ENCODE measurements around the gene WWOX.
"Not testable (repeated sequence)": the region's sequence is repeated elsewhere in the genome, so short reads cannot be mapped to it uniquely, and the experiment has no call there.

Gene WWOX

DNA sequence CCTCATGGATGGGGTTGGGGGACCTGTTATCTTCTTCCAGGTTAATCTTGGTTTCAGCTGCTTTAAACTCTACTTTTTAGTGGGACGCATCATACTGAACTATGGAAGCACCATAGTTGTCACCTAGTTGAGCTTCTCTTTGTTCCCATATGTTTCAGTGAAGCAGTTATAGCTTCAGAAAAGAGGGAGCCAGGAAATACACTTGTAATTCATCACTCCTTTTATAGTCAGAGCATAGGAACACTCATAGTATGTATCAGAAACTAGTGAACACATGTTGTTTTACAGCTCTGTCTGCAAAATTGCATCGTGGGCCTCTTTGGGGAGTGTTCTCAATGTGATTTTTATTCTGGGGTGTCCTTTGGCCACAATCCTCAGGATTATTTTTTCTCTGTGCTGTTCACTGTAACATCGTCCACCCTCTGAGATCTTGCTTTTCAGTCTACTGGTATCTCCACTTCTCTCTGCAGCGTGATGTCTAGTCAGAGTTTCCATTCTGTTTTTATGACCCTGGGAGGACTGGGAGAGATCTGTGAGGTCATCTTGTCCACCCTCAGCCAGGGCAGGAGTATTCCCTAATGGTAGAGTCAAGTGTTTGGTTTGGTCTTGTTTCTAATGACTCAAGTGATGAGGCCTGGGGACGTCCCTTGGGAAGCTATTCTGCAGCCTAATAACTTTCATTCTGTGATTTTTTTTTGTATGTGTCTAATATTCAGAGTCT, 585.4 kb downstream of the WWOX start:
- no peak for TF ChIP-seq ZNF274 (IDR thresholded peaks at IDR 0.05; ENCODE audit: low read depth, low read length)
- no peak overlapping the region for H3K4me3 ChIP-seq (ENCODE audit: low read length)

DNA sequence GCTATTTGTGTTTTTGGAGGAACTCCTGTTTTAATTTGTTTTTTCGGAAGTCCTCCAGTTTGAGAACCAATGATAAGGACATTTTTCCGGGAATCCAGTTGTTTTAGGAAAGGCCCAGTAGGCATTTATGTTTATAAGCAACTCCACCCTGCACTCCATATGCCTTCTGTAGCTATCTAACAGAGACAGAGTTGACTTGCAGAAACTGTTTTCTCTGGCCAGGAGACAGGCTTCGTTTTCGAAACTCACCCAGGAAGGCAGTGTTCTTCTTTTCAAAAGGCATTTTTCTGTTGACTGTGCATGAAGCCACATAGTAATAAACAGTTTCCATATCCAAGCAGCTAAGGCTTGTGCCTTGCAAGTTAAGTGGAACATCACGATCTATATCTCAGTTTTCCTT, 587.1 kb downstream of the WWOX start:
- H3K4me3 ChIP-seq (ENCODE audit: low read length): no peak overlapping the region
- no peak for TF ChIP-seq ZNF274 (IDR thresholded peaks at IDR 0.05; ENCODE audit: low read depth, low read length)

DNA sequence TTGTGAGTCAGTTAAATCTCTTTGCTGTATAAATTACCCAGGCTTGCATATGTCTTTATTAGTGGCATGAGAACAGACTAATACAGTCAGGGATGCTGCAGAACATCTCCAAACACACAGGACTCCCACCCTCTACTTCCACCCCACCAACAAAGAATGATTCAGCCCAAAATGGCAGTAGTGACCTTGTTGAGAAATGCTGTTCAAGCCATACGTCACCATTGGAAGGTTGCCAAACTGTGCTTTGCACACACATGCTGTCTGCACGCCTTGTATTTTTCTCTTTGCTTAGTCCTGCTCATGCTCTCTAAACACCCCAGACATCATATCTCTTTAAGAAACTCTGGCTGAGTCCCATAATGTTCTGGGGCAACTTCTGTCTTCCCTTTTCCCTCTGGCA, 589.6 kb downstream of the WWOX start:
- H3K4me3 ChIP-seq (ENCODE audit: low read length): no peak overlapping the region
- no peak for TF ChIP-seq ZNF274 (IDR thresholded peaks at IDR 0.05; ENCODE audit: low read depth, low read length)

GRCh38 chr16:78689536-78689935, 590.1 kb downstream of the WWOX start:
- no peak overlapping the region for H3K4me3 ChIP-seq (ENCODE audit: low read length)
- no peak for TF ChIP-seq ZNF274 (IDR thresholded peaks at IDR 0.05; ENCODE audit: low read depth, low read length)

DNA sequence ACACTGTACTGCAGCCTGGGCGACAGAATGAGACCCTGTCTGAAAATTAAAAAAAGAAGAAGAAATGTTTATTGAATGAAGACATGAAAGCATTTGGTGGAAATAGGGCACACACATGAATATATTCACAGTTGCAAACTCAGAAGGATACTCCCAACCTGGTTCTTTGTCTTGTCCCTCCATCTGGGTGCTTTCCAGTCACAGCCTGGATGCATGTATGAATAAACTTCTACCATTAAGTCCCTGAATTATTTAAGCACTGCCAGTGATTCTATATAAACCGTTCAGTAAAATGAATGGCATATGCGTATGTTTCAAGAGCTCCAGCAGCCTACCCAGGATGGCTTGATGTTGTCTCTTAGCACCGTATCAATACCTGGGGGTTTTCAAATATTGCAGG, 591.1 kb downstream of the WWOX start:
- no peak overlapping the region for H3K4me3 ChIP-seq (ENCODE audit: low read length)
- TF ChIP-seq ZNF274 (IDR thresholded peaks at IDR 0.05; ENCODE audit: low read depth, low read length): no peak

- not testable (repeated sequence) for H3K4me3 ChIP-seq (ENCODE audit: low read length)
Observed at GRCh38 chr16:78691746-78692145, 592.3 kb downstream of the WWOX start.

- H3K4me3 ChIP-seq (ENCODE audit: low read length): no peak overlapping the region
- TF ChIP-seq ZNF274 (IDR thresholded peaks at IDR 0.05; ENCODE audit: low read depth, low read length): no peak
Observed at GRCh38 chr16:78693496-78693895, 594.0 kb downstream of the WWOX start.

DNA sequence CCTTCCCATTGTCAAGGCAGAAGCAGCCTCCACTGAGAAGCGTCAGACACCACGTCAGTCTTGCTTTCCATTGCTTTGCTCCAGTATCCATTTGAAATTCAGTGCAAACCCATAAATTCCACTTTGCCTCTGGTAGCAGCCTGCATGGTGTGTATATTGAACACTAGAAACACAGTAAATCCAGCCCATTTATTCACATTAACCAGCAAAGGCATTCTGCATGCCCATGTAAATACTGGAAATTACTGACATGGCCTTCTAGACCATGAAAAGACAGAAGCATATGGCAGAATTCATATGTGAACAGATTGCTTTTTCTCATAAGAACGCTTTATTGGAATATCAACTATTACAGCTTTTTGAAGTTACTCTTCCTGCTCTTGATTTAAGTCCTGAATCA, 595.0 kb downstream of the WWOX start:
- TF ChIP-seq ZNF274 (IDR thresholded peaks at IDR 0.05; ENCODE audit: low read depth, low read length): no peak
- no peak overlapping the region for H3K4me3 ChIP-seq (ENCODE audit: low read length)

DNA sequence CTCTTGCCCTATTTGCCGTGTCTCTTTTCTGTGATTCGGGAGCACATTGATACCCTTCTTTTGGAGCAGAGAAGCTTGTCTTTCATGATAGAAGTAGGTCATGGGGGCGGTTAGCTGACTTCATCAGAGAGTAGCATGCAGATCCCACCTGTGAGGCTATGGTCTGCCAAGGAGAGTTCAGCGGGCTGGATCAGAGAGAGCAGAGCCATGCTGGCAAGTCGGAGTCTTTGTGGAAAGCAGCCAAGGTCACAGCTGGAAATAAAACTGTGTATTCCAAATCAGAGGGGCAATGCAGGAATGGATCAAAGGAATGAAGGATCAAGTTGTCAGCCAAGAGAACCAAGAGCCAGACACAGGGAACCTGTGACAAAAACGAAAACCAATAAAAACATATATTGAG, 595.9 kb downstream of the WWOX start:
- H3K4me3 ChIP-seq (ENCODE audit: low read length): no peak overlapping the region
- TF ChIP-seq ZNF274 (IDR thresholded peaks at IDR 0.05; ENCODE audit: low read depth, low read length): no peak

DNA sequence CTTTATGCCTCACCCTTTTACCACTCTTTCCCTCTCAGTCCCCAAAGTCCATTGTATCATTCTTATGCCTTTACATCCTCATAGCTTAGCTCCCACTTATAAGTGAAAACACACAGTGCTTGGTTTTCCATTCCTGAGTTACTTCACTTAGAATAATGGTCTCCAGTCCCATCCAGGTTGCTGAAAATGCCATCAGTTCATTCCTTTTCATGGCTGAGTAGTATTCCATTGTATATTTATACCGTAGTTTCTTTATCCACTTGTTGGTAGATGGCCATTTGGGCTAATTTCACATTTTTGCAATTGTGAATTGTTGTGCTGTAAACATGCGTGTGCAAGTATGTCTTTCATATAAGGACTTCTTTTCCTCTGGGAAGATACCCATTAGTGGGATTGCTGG, 597.3 kb downstream of the WWOX start:
- H3K4me3 ChIP-seq (ENCODE audit: low read length): no peak overlapping the region
- no peak for TF ChIP-seq ZNF274 (IDR thresholded peaks at IDR 0.05; ENCODE audit: low read depth, low read length)

GRCh38 chr16:78697426-78697825, 598.0 kb downstream of the WWOX start:
- TF ChIP-seq ZNF274 (IDR thresholded peaks at IDR 0.05; ENCODE audit: low read depth, low read length): no peak
- no peak overlapping the region for H3K4me3 ChIP-seq (ENCODE audit: low read length)

DNA sequence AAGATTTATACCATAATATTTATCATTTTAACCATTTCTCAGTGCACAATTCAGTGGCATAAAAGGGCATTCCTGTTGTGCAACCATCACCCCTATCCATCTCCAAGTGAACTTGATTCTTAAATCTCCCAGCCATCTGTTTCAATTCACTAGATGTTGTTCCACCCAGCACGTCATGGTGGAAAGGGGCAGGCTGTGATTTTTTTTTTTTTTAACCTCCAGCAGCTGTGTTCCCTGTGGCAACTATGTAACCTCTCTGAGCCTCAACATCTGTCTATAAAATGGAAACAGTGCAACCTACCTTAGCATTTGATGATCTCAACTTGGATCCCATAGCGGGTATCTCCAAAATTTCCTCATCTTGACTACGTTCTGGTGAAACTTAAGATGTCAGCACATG, 604.5 kb downstream of the WWOX start:
- no peak overlapping the region for H3K4me3 ChIP-seq (ENCODE audit: low read length)
- TF ChIP-seq ZNF274 (IDR thresholded peaks at IDR 0.05; ENCODE audit: low read depth, low read length): no peak

- H3K4me3 ChIP-seq (ENCODE audit: low read length): no peak overlapping the region
- no peak for TF ChIP-seq ZNF274 (IDR thresholded peaks at IDR 0.05; ENCODE audit: low read depth, low read length)
Observed at GRCh38 chr16:78704416-78704815, 605.0 kb downstream of the WWOX start.

- TF ChIP-seq ZNF274 (IDR thresholded peaks at IDR 0.05; ENCODE audit: low read depth, low read length): no peak
Observed at GRCh38 chr16:78705694-78706093, 606.2 kb downstream of the WWOX start.

DNA sequence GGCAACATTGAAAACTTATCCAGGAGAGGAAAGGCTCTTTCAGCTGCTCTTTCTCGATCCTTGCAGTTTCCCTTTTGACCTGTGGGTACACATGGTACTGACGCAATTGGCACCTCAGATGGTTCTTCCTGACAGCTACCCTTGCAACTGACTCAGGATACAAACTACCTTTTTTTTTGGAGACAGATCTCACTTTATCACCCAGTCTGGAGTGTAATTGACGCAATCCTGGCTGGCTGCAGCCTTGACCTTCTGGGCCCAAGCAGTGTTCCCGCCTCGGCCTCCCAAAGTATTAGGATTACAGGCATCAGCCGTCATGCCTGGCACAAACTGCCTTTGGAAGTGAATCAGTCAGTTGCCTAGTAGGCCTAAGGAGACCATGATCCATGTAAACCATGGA, 607.2 kb downstream of the WWOX start:
- no peak overlapping the region for H3K4me3 ChIP-seq (ENCODE audit: low read length)
- no peak for TF ChIP-seq ZNF274 (IDR thresholded peaks at IDR 0.05; ENCODE audit: low read depth, low read length)

More at GRCh38 chr16:78705694-78706093, 606.2 kb downstream of the WWOX start:
- H3K4me3 ChIP-seq (ENCODE audit: low read length): no peak overlapping the region

All from GM08714 (cell line).